ENCODE data around the gene SCNN1G.
A peak's percentile ranks its signal among the peaks of the same experiment; 100 is the strongest.

The SCNN1G gene

GRCh38 chr16:23152386-23153178 lies 30.0 kb upstream of the SCNN1G start:
- TF ChIP-seq CTCF (IDR thresholded peaks at IDR 0.05; ENCODE audit: insufficient read depth, low read depth, low read length, missing control alignments), result no peak
- H3K4me3 ChIP-seq (ENCODE audit: low read length), result no peak overlapping the region
- DNase-seq (ENCODE audit: low read depth), result peak; percentile 84

- TF ChIP-seq CTCF (IDR thresholded peaks at IDR 0.05; ENCODE audit: insufficient read depth, low read depth, low read length, missing control alignments), result peak; percentile 27
- H3K4me3 ChIP-seq (ENCODE audit: low read length), result no peak overlapping the region
- DNase-seq (ENCODE audit: low read depth), result no peak
Measured at GRCh38 chr16:23155445-23156049, 27.0 kb upstream of the SCNN1G start.

GRCh38 chr16:23156110-23156509 lies 26.4 kb upstream of the SCNN1G start:
- H3K4me3 ChIP-seq (ENCODE audit: low read length), result no peak overlapping the region
- no peak for TF ChIP-seq CTCF (IDR thresholded peaks at IDR 0.05; ENCODE audit: insufficient read depth, low read depth, low read length, missing control alignments)
- DNase-seq (ENCODE audit: low read depth), result no peak

GRCh38 chr16:23156946-23157460 lies 25.5 kb upstream of the SCNN1G start:
- no peak overlapping the region for H3K4me3 ChIP-seq (ENCODE audit: low read length)
- no peak for DNase-seq (ENCODE audit: low read depth)
- TF ChIP-seq CTCF (IDR thresholded peaks at IDR 0.05; ENCODE audit: insufficient read depth, low read depth, low read length, missing control alignments), result no peak

- H3K4me3 ChIP-seq (ENCODE audit: low read length), result no peak overlapping the region
- TF ChIP-seq CTCF (IDR thresholded peaks at IDR 0.05; ENCODE audit: insufficient read depth, low read depth, low read length, missing control alignments), result no peak
- no peak for DNase-seq (ENCODE audit: low read depth)
Measured at GRCh38 chr16:23158114-23158513, 24.4 kb upstream of the SCNN1G start.

- H3K4me3 ChIP-seq (ENCODE audit: low read length), result no peak overlapping the region
- no peak for TF ChIP-seq CTCF (IDR thresholded peaks at IDR 0.05; ENCODE audit: insufficient read depth, low read depth, low read length, missing control alignments)
- no peak for DNase-seq (ENCODE audit: low read depth)
Measured at GRCh38 chr16:23160082-23160481, 22.5 kb upstream of the SCNN1G start.

Data from epithelial cell of esophagus (primary cell).